ENCODE measurements around the gene TSSK3.

GRCh38 chr1:32365445-32365844 lies 3.1 kb downstream of the TSSK3 start:
- TF ChIP-seq CTCF (IDR thresholded peaks at IDR 0.05; ENCODE audit: borderline replicate concordance, extremely low read depth, low read length, poor library complexity, severe bottlenecking), result no peak
- no peak for TF ChIP-seq EZH2 (IDR thresholded peaks at IDR 0.05; ENCODE audit: borderline replicate concordance, low read depth, low read length, severe bottlenecking)
